Left ventricle myocardium inferior (tissue), 1 donor: ENCODE data around the gene P2RX2. TPM values are rescaled to one million over a fixed set of nuclear protein-coding genes. Genes with fewer than 3 reads are reported as not detected.

Experiments used
- DNase-seq: peaks from one replicate; pipeline ENCODE4 v3.0.0-alpha.2; 2020
- H3K27ac ChIP-seq: fragments of 200-600 bp; replicated peaks from 2 replicates; pipeline ENCODE4 v1.8.0; 2021
- H3K27me3 ChIP-seq: fragments of 200-600 bp; 2 replicates; pipeline ENCODE4 v1.8.0; 2021; ENCODE audit warnings: low read depth
- H3K36me3 ChIP-seq: fragments of 200-600 bp; 2 replicates; pipeline ENCODE4 v1.8.0; 2021
- H3K4me1 ChIP-seq: fragments of 200-600 bp; 2 replicates; pipeline ENCODE4 v1.8.0; 2021
- H3K4me3 ChIP-seq: fragments of 200-600 bp; 2 replicates; pipeline ENCODE4 v1.8.0; 2021; ENCODE audit warnings: mild to moderate bottlenecking, moderate library complexity
- H3K9me3 ChIP-seq: fragments of 200-600 bp; replicated peaks from 2 replicates; pipeline ENCODE4 v1.8.0; 2021
- CTCF ChIP-seq: fragments of 200-600 bp; IDR thresholded peaks from 2 replicates; pipeline ENCODE4 v1.8.0; 2021; ENCODE audit warnings: antibody characterized with exemption, mild to moderate bottlenecking, borderline replicate concordance
- intact Hi-C: fragments of 100-400 bp; cut with micrococcal nuclease; formaldehyde crosslinking; loops from one replicate; pipeline ENCODE4 v1.11.0; 2022
- total RNA-seq: library from RNA; stranded (reverse); fragmentation: NEBNext Ultra II Directional; extraction: Animal tissue kit (Norgen Biotek cat#: 25700); gene quantifications from one replicate; pipeline ENCODE4 v1.2.1, GENCODE V29; 2021
- donor health status: DM: no; HTN: yes; CAD: no; lungs with severe emphysema.

P2RX2 gene
- total RNA-seq, 1 donor from 2014 or later = not detected

- Histone ChIP-seq H3K9me3 (peaks cover under 1% of the 10 kb centered on the region), H3K36me3 (peaks cover 20% of the 10 kb centered on the region), H3K27me3 (peaks cover 37% of the 10 kb centered on the region), H3K27ac (peak overlapping the region; percentile 2), H3K4me1 (peaks cover 20% of the 10 kb centered on the region), H3K4me3 (peak overlapping the region; percentile 29)
- DNase-seq = no peak
- no peak for TF ChIP-seq CTCF
- intact Hi-C loops = no loop called here
Measured at GRCh38 chr12:132622437-132623071, 4.0 kb downstream of the P2RX2 start.

GRCh38 chr12:132623072-132623869 lies 4.7 kb downstream of the P2RX2 start:
- Histone ChIP-seq H3K27ac (peak overlapping the region; percentile 2), H3K27me3 (peaks cover 30% of the 10 kb centered on the region), H3K4me3 (no peak overlapping the region), H3K36me3 (peaks cover 20% of the 10 kb centered on the region), H3K4me1 (peaks cover 14% of the 10 kb centered on the region), H3K9me3 (no peaks in the 10 kb centered on the region)
- DNase-seq = no peak
- no peak for TF ChIP-seq CTCF
- intact Hi-C loops = no loop called here

GRCh38 chr12:132624186-132624855 lies 5.7 kb downstream of the P2RX2 start:
- H3K9me3 ChIP-seq = no peaks in the 10 kb centered on the region
- intact Hi-C loops = no loop called here
- no peak for DNase-seq
- TF ChIP-seq CTCF = no peak
- H3K4me1 ChIP-seq = peaks cover 12% of the 10 kb centered on the region
- H3K4me3 ChIP-seq = no peak overlapping the region
- peaks cover 21% of the 10 kb centered on the region for H3K27me3 ChIP-seq
- H3K36me3 ChIP-seq = peaks cover 24% of the 10 kb centered on the region
- no peak overlapping the region for H3K27ac ChIP-seq

GRCh38 chr12:132624910-132625630 lies 6.5 kb downstream of the P2RX2 start:
- H3K27me3 ChIP-seq = peaks cover 14% of the 10 kb centered on the region
- H3K4me3 ChIP-seq = no peak overlapping the region
- H3K9me3 ChIP-seq = no peaks in the 10 kb centered on the region
- intact Hi-C loops = no loop called here
- no peak for DNase-seq
- no peak overlapping the region for H3K27ac ChIP-seq
- H3K36me3 ChIP-seq = peaks cover 31% of the 10 kb centered on the region
- no peak for TF ChIP-seq CTCF
- H3K4me1 ChIP-seq = peaks cover 12% of the 10 kb centered on the region
